ENCODE results near the gene TMEM238.

DNA sequence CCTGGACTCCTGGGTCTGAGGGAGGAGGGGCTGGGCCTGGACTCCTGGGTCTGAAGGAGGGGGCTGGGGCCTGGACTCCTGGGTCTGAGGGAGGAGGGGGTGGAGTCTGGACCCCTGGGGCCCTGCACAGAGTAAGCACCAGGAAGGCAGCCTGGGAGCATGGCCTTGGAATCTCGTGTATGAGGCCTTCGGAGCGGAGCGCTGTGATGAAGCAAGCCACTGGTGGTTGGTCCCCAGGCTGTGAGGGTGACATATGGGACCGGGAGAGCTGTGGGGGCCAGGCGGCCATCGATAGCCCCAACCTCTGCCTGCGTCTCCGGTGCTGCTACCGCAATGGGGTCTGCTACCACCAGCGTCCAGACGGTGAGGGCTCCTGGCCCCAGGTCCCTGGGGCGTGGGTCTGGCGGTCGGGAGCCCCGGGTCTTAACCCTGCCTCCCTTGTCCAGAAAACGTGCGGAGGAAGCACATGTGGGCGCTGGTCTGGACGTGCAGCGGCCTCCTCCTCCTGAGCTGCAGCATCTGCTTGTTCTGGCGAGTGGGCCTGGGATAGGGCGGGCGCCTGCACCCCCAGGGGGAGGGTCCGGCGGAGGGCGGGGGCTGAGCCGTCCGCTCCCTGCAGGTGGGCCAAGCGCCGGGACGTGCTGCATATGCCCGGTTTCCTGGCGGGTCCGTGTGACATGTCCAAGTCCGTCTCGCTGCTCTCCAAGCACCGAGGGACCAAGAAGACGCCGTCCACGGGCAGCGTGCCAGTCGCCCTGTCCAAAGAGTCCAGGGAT, 6.5 kb downstream of the TMEM238 start:
- no peak for TF ChIP-seq SPI1 (IDR thresholded peaks at IDR 0.05; ENCODE audit: low read depth, low read length)
- TF ChIP-seq POLR2AphosphoS5 (IDR thresholded peaks at IDR 0.05; ENCODE audit: low read depth, low read length): no peak
